Measurements from ENCODE around the gene ATP8A2. TPM values are rescaled to one million over a fixed set of nuclear protein-coding genes. Genes with fewer than 3 reads are reported as not detected.

Gene ATP8A2
- total RNA-seq, 2 donors from 2014 or later: 0.10 to 0.64 TPM

DNA sequence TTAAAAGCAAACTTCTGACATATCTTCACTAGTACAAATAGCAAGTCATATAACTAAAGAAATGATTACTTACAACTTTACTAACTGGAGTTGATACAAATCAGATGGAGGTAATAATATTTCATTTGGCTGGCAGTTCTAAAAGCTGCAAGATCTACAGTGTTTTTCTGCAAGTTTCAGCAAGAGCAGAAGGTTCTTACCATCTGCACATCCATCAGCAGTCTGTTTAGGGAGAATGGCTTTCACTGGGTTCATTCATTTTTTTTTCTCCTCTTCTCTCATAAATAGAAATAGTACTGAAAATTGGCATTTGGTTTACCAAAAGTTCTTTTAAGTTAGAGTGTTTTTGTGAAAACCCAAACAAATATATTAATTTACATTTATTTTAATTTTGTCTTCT is 683.1 kb downstream of the ATP8A2 start:
- TF ChIP-seq, protein P1, sequence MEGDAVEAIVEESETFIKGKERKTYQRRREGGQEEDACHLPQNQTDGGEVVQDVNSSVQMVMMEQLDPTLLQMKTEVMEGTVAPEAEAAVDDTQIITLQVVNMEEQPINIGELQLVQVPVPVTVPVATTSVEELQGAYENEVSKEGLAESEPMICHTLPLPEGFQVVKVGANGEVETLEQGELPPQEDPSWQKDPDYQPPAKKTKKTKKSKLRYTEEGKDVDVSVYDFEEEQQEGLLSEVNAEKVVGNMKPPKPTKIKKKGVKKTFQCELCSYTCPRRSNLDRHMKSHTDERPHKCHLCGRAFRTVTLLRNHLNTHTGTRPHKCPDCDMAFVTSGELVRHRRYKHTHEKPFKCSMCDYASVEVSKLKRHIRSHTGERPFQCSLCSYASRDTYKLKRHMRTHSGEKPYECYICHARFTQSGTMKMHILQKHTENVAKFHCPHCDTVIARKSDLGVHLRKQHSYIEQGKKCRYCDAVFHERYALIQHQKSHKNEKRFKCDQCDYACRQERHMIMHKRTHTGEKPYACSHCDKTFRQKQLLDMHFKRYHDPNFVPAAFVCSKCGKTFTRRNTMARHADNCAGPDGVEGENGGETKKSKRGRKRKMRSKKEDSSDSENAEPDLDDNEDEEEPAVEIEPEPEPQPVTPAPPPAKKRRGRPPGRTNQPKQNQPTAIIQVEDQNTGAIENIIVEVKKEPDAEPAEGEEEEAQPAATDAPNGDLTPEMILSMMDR (IDR thresholded peaks at IDR 0.05): no peak
- Histone ChIP-seq H3K27ac (no peak overlapping the region), H3K4me1 (no peaks in the 10 kb centered on the region), H3K4me3 (no peak overlapping the region), H3K9ac (ENCODE audit: low read depth in 2 of 2, low read length in 2 of 2) (no peak overlapping the region), H3K9me3 (no peaks in the 10 kb centered on the region), H3K27me3 (peaks cover 19% of the 10 kb centered on the region), H3K36me3 (no peaks in the 10 kb centered on the region)
- intact Hi-C loops (cut with DNase I): no loop called here
- no peak for DNase-seq

DNA sequence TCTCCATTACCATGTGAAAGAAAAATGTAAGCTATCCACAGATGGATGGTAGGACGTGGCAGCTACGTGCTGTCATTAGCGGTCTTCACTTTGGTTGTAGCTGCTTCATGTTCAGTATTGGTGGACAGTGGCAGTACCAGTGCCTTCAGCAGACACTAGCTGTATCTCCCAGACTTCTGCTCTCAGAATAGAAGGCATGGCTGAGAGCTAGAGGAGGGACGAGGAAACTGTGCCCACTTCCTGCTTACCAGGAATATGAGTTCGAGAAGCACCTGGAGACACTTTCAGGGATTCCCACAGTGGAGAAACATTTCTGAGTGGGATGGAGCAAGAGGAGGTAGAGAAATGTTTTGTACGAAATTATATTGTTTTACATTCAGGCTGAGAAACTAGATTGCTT is 686.9 kb downstream of the ATP8A2 start:
- H3K9ac ChIP-seq (ENCODE audit: low read depth in 2 of 2, low read length in 2 of 2): no peak overlapping the region
- no peak overlapping the region for H3K4me3 ChIP-seq
- H3K27me3 ChIP-seq: no peaks in the 10 kb centered on the region
- no peak for DNase-seq
- H3K27ac ChIP-seq: no peak overlapping the region
- no peaks in the 10 kb centered on the region for H3K36me3 ChIP-seq
- no peaks in the 10 kb centered on the region for H3K9me3 ChIP-seq
- TF ChIP-seq, protein P1 (IDR thresholded peaks at IDR 0.05): no peak
- H3K4me1 ChIP-seq: no peaks in the 10 kb centered on the region
- intact Hi-C loops (cut with DNase I): no loop called here

DNA sequence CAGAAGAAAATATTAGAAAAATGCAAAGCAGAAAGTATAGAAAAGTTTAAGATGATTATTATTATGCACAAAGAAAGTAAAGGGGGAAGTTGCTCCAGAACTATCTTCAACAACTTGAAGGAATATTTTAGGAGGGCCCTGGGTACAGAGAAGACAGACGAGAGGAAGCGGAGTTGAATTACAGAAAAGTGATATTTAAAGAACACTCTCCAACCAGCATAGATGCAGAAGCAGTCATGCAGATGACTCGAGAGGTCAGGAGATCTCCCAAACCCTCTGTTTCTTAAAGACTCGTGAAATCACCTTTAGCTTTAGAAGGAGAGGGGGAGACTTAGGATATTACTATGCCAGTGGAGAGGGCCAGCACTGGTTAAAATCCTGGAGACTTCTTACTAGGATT is 688.6 kb downstream of the ATP8A2 start:
- Histone ChIP-seq H3K4me1 (no peaks in the 10 kb centered on the region), H3K27me3 (no peaks in the 10 kb centered on the region), H3K4me3 (no peak overlapping the region), H3K9ac (ENCODE audit: low read depth in 2 of 2, low read length in 2 of 2) (no peak overlapping the region), H3K36me3 (no peaks in the 10 kb centered on the region), H3K27ac (no peak overlapping the region), H3K9me3 (no peaks in the 10 kb centered on the region)
- intact Hi-C loops (cut with DNase I): no loop called here
- no peak for DNase-seq
- TF ChIP-seq, protein P1 (IDR thresholded peaks at IDR 0.05): no peak

DNA sequence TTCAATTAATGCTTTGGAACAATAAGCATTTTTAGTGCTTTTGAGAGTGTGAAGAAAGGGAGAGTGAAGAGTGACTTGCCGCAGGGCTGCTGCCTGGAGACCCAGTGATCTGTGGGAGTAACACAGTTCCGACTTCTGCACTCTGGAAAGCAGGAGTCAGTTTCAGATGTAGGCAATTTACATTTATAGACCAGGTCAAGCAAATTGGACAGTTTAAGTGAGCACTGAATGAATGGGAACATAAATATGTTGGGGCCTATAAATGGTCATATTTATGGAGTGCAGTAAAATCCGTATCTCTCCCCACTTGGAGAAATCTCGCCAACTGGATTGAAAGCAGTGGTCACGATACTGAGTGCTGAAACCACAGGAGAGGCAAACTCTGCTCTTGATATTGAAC is 689.5 kb downstream of the ATP8A2 start:
- no peak for DNase-seq
- H3K9me3 ChIP-seq: no peaks in the 10 kb centered on the region
- no peaks in the 10 kb centered on the region for H3K4me1 ChIP-seq
- TF ChIP-seq, protein P1 (IDR thresholded peaks at IDR 0.05): no peak
- no peak overlapping the region for H3K4me3 ChIP-seq
- H3K9ac ChIP-seq (ENCODE audit: low read depth in 2 of 2, low read length in 2 of 2): no peak overlapping the region
- H3K27ac ChIP-seq: no peak overlapping the region
- H3K36me3 ChIP-seq: no peaks in the 10 kb centered on the region
- intact Hi-C loops (cut with DNase I): no loop called here
- no peaks in the 10 kb centered on the region for H3K27me3 ChIP-seq

DNA sequence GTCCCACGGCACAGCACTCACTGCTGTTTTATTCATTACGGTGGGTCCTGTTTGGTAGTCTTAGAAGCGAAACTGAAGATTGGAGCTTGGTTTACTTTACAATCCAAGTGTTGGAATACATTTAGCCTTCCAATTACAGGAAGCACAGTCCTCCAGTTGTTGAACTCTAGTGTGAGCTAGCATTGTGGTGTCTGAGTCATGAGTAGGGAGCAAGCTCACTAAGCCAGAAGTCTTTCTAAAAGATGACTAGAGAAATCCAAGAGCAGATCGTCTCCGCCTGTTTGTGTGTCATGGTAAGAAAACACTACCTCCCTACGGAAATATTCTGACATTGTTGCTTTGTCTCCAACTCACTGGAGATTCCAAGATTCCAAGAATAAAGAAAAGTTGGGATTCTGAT is 690.2 kb downstream of the ATP8A2 start:
- Histone ChIP-seq H3K9me3 (no peaks in the 10 kb centered on the region), H3K9ac (ENCODE audit: low read depth in 2 of 2, low read length in 2 of 2) (no peak overlapping the region), H3K4me1 (no peaks in the 10 kb centered on the region), H3K27me3 (no peaks in the 10 kb centered on the region), H3K27ac (no peak overlapping the region), H3K4me3 (no peak overlapping the region), H3K36me3 (no peaks in the 10 kb centered on the region)
- no peak for DNase-seq
- TF ChIP-seq, protein P1 (IDR thresholded peaks at IDR 0.05): no peak
- intact Hi-C loops (cut with DNase I): loop anchor here (2.0 kb wide), 1 partner anchor 487 kb away; no protein-coding TSS in a partner anchor
